PFSK-1 (cell line): ENCODE measurements around the gene RAB31.

Source experiments
- FOXP2 ChIP-seq: optimal IDR thresholded peaks from 2 replicates; pipeline ENCODE3; 2011; ENCODE audit warnings: borderline replicate concordance, control low read depth, inconsistent platforms; ENCODE audit not compliant: insufficient read depth; ENCODE audit errors: extremely low read length, extremely low read depth
- POLR2AphosphoS5 ChIP-seq: IDR thresholded peaks from 2 replicates; pipeline ENCODE4 v1.6.1; 2012; ENCODE audit warnings: low read depth, mild to moderate bottlenecking, control low read depth, low read length, moderate library complexity
- REST ChIP-seq, 2 experiments: IDR thresholded peaks; 2 replicates each; pipeline versions ENCODE4 v1.6.1 to v1.8.0; 2011 to 2012; ENCODE audit warnings: low read depth in 2 of 2, low read length in 2 of 2, control low read depth in 1 of 2, inconsistent platforms in 1 of 2, mild to moderate bottlenecking in 1 of 2, moderate library complexity in 1 of 2; ENCODE audit not compliant: insufficient read depth in 1 of 2
- SIN3A ChIP-seq: IDR thresholded peaks from 2 replicates; pipeline ENCODE4 v1.6.1; 2012; ENCODE audit warnings: mild to moderate bottlenecking, low read length, moderate library complexity, borderline replicate concordance; ENCODE audit not compliant: insufficient read depth
- TAF1 ChIP-seq: IDR thresholded peaks from 2 replicates; pipeline ENCODE4 v1.6.1; 2012; ENCODE audit warnings: low read length, control low read depth, borderline replicate concordance; ENCODE audit not compliant: insufficient read depth

The RAB31 gene

GRCh38 chr18:9856092-9856491 lies 148.0 kb downstream of the RAB31 start:
- TF ChIP-seq POLR2AphosphoS5 (no peak), SIN3A (no peak), FOXP2 (no peak), REST (IDR thresholded peaks at IDR 0.05; ENCODE audit: insufficient read depth in 1 of 2, low read depth in 2 of 2, low read length in 2 of 2) (no peak), TAF1 (no peak)

- no peak for TF ChIP-seq FOXP2
- TF ChIP-seq TAF1 = no peak
- TF ChIP-seq REST (IDR thresholded peaks at IDR 0.05; ENCODE audit: insufficient read depth in 1 of 2, low read depth in 2 of 2, low read length in 2 of 2) = no peak
- TF ChIP-seq SIN3A = no peak
- no peak for TF ChIP-seq POLR2AphosphoS5
These were observed 150.5 kb downstream of the RAB31 start for GRCh38 chr18:9858642-9859041.

GRCh38 chr18:9859232-9859631 lies 151.1 kb downstream of the RAB31 start:
- TF ChIP-seq FOXP2 (no peak), POLR2AphosphoS5 (no peak)

- no peak for TF ChIP-seq TAF1
- no peak for TF ChIP-seq SIN3A
- TF ChIP-seq POLR2AphosphoS5 = no peak
- TF ChIP-seq REST (IDR thresholded peaks at IDR 0.05; ENCODE audit: insufficient read depth in 1 of 2, low read depth in 2 of 2, low read length in 2 of 2) = no peak
- no peak for TF ChIP-seq FOXP2
These were observed 152.6 kb downstream of the RAB31 start for GRCh38 chr18:9860682-9861081.

- TF ChIP-seq TAF1 = no peak
- TF ChIP-seq FOXP2 = no peak
- no peak for TF ChIP-seq REST (IDR thresholded peaks at IDR 0.05; ENCODE audit: insufficient read depth in 1 of 2, low read depth in 2 of 2, low read length in 2 of 2)
- TF ChIP-seq POLR2AphosphoS5 = no peak
- TF ChIP-seq SIN3A = no peak
These were observed 153.1 kb downstream of the RAB31 start for GRCh38 chr18:9861157-9861556.
